HG03565 (cell line): ENCODE data around the gene YLPM1.

Source experiments
- ATAC-seq: cut with Tn5 transposase; IDR thresholded peaks from one replicate; pipeline ENCODE4 v1.9.1; 2021; ENCODE audit warnings: mild to moderate bottlenecking, moderate library complexity; ENCODE audit not compliant: unreplicated experiment

The YLPM1 gene

GRCh38 chr14:74836251-74836960 lies 73.3 kb downstream of the YLPM1 start:
- ATAC-seq, result no peak

- ATAC-seq, result no peak
These were observed 75.0 kb downstream of the YLPM1 start for GRCh38 chr14:74838166-74838565.

GRCh38 chr14:74840603-74841030 lies 77.5 kb downstream of the YLPM1 start:
- ATAC-seq, result peak; percentile 34

GRCh38 chr14:74841230-74842207 lies 78.4 kb downstream of the YLPM1 start:
- peak; percentile 59 for ATAC-seq

- ATAC-seq, result no peak
These were observed 80.5 kb downstream of the YLPM1 start for GRCh38 chr14:74843653-74844052.

- ATAC-seq, result no peak
These were observed 83.1 kb downstream of the YLPM1 start for GRCh38 chr14:74846168-74846567.

GRCh38 chr14:74846968-74847665 lies 84.0 kb downstream of the YLPM1 start:
- no peak for ATAC-seq

- ATAC-seq, result no peak
These were observed 85.7 kb downstream of the YLPM1 start for GRCh38 chr14:74848768-74849167.

- ATAC-seq, result no peak
These were observed 89.9 kb downstream of the YLPM1 start for GRCh38 chr14:74852922-74853530.

- ATAC-seq, result no peak
These were observed 90.5 kb downstream of the YLPM1 start for GRCh38 chr14:74853581-74853980.

GRCh38 chr14:74855021-74855420 lies 91.9 kb downstream of the YLPM1 start:
- no peak for ATAC-seq

GRCh38 chr14:74855945-74856344 lies 92.8 kb downstream of the YLPM1 start:
- no peak for ATAC-seq

- ATAC-seq, result no peak
These were observed 93.2 kb downstream of the YLPM1 start for GRCh38 chr14:74856366-74856765.

GRCh38 chr14:74858022-74858421 lies 94.9 kb downstream of the YLPM1 start:
- no peak for ATAC-seq

GRCh38 chr14:74859757-74860552 lies 96.8 kb downstream of the YLPM1 start:
- no peak for ATAC-seq

- ATAC-seq, result no peak
These were observed 98.0 kb downstream of the YLPM1 start for GRCh38 chr14:74860899-74861733.

GRCh38 chr14:74861734-74862090 lies 98.6 kb downstream of the YLPM1 start:
- no peak for ATAC-seq

- no peak for ATAC-seq
These were observed 100.2 kb downstream of the YLPM1 start for GRCh38 chr14:74863274-74863673.

GRCh38 chr14:74864198-74864597 lies 101.1 kb downstream of the YLPM1 start:
- no peak for ATAC-seq
